Hematopoietic multipotent progenitor cell treated with erythropoietin and hydrocortisone succinate and interleukin-3 and kit ligand, for 15 days (in vitro differentiated cells): ENCODE data around the gene TPR.
"Not testable (repeated sequence)": the region's sequence is repeated elsewhere in the genome, so short reads cannot be mapped to it uniquely, and the experiment has no call there.

ENCODE experiments used
- DNase-seq: peaks from one replicate; pipeline ENCODE4 v3.0.0-alpha.2; 2015; ENCODE audit warnings: low spot score

The TPR gene

GRCh38 chr1:186375152-186375928 is at the start of gene TPR, which contains the start of gene ODR4:
Gene TPR, minus strand, starts transcription at chr1:186375253. Its CDS starts 225 bp downstream, at chr1:186375028.
Gene ODR4, plus strand, starts transcription at chr1:186375838. Its CDS starts 3,948 bp downstream, at chr1:186379786.
- peak; percentile 95 for DNase-seq

- no peak for DNase-seq
Observed at GRCh38 chr1:186424539-186424938, 49.5 kb upstream of the TPR start.

GRCh38 chr1:186421446-186421845 is 46.4 kb upstream of the TPR start:
- DNase-seq, result no peak

- no peak for DNase-seq
Observed at GRCh38 chr1:186420923-186421322, 45.9 kb upstream of the TPR start.

- no peak for DNase-seq
Observed at GRCh38 chr1:186420311-186420710, 45.3 kb upstream of the TPR start.

GRCh38 chr1:186418503-186418902 is 43.5 kb upstream of the TPR start:
- DNase-seq, result no peak

- no peak for DNase-seq
Observed at GRCh38 chr1:186413319-186413718, 38.3 kb upstream of the TPR start.

- DNase-seq, result no peak
Observed at GRCh38 chr1:186409091-186409490, 34.0 kb upstream of the TPR start.

GRCh38 chr1:186404454-186405051 is 29.5 kb upstream of the TPR start:
- DNase-seq, result peak; percentile 69

- no peak for DNase-seq
Observed at GRCh38 chr1:186403632-186404031, 28.6 kb upstream of the TPR start.

GRCh38 chr1:186401446-186401845 is 26.4 kb upstream of the TPR start:
- not testable (repeated sequence) for DNase-seq

- not testable (repeated sequence) for DNase-seq
Observed at GRCh38 chr1:186392711-186393110, 17.7 kb upstream of the TPR start.

- no peak for DNase-seq
Observed at GRCh38 chr1:186391841-186392240, 16.8 kb upstream of the TPR start.

- DNase-seq, result no peak
Observed at GRCh38 chr1:186390925-186391324, 15.9 kb upstream of the TPR start.

GRCh38 chr1:186386725-186387383 is 11.8 kb upstream of the TPR start:
- DNase-seq, result no peak

GRCh38 chr1:186375929-186376319 is 871 bp upstream of the TPR start:
- DNase-seq, result no peak

GRCh38 chr1:186374303-186375151 is 526 bp downstream of the TPR start:
- peak; percentile 42 for DNase-seq

- DNase-seq, result not testable (repeated sequence)
Observed at GRCh38 chr1:186347837-186348691, 27.0 kb downstream of the TPR start.

- DNase-seq, result no peak
Observed at GRCh38 chr1:186340772-186341171, 34.3 kb downstream of the TPR start.

- no peak for DNase-seq
Observed at GRCh38 chr1:186337554-186337953, 37.5 kb downstream of the TPR start.

- no peak for DNase-seq
Observed at GRCh38 chr1:186330758-186331157, 44.3 kb downstream of the TPR start.
